NB4 (cell line): ENCODE measurements around the gene ARHGEF7.

Experiments
- DNase-seq: peaks from one replicate; pipeline ENCODE4 v3.0.0; 2010; ENCODE audit warnings: low read depth
- H3K4me3 ChIP-seq: one replicate; pipeline ENCODE4 v1.5.1; 2011; ENCODE audit warnings: mild to moderate bottlenecking, low read depth, low read length, moderate library complexity
- CTCF ChIP-seq: IDR thresholded peaks from one replicate; pipeline ENCODE4 v1.5.1; 2012; ENCODE audit warnings: low read depth, low read length
- MYC ChIP-seq: IDR thresholded peaks from 2 replicates; pipeline ENCODE4 v1.6.1; 2011; ENCODE audit warnings: low read depth, low read length
- POLR2A ChIP-seq: IDR thresholded peaks from 2 replicates; pipeline ENCODE4 v1.6.1; 2011; ENCODE audit warnings: mild to moderate bottlenecking; ENCODE audit not compliant: insufficient read length; ENCODE audit errors: extremely low read depth
- TF ChIP-seq, protein P1 (sequence below): IDR thresholded peaks from 2 replicates; pipeline ENCODE4 v1.6.1; 2011; ENCODE audit warnings: low read depth, low read length

Gene ARHGEF7

GRCh38 chr13:111291908-111292307 lies 176.8 kb downstream of the ARHGEF7 start:
- TF ChIP-seq, protein P1, sequence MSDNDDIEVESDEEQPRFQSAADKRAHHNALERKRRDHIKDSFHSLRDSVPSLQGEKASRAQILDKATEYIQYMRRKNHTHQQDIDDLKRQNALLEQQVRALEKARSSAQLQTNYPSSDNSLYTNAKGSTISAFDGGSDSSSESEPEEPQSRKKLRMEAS: no peak
- TF ChIP-seq CTCF: no peak
- TF ChIP-seq MYC: no peak
- TF ChIP-seq POLR2A: no peak
- no peak for DNase-seq
- H3K4me3 ChIP-seq: no peak overlapping the region

GRCh38 chr13:111292710-111293485 lies 177.8 kb downstream of the ARHGEF7 start:
- no peak overlapping the region for H3K4me3 ChIP-seq
- DNase-seq: no peak
- TF ChIP-seq CTCF: no peak

GRCh38 chr13:111295886-111296285 lies 180.8 kb downstream of the ARHGEF7 start:
- no peak for TF ChIP-seq POLR2A
- no peak for TF ChIP-seq MYC
- TF ChIP-seq, protein P1: no peak
- no peak for TF ChIP-seq CTCF
- no peak overlapping the region for H3K4me3 ChIP-seq
- no peak for DNase-seq

GRCh38 chr13:111296417-111296816 lies 181.3 kb downstream of the ARHGEF7 start:
- TF ChIP-seq MYC (no peak), CTCF (no peak), POLR2A (no peak)
- TF ChIP-seq, protein P1: no peak
- H3K4me3 ChIP-seq: no peak overlapping the region
- DNase-seq: no peak

DNA sequence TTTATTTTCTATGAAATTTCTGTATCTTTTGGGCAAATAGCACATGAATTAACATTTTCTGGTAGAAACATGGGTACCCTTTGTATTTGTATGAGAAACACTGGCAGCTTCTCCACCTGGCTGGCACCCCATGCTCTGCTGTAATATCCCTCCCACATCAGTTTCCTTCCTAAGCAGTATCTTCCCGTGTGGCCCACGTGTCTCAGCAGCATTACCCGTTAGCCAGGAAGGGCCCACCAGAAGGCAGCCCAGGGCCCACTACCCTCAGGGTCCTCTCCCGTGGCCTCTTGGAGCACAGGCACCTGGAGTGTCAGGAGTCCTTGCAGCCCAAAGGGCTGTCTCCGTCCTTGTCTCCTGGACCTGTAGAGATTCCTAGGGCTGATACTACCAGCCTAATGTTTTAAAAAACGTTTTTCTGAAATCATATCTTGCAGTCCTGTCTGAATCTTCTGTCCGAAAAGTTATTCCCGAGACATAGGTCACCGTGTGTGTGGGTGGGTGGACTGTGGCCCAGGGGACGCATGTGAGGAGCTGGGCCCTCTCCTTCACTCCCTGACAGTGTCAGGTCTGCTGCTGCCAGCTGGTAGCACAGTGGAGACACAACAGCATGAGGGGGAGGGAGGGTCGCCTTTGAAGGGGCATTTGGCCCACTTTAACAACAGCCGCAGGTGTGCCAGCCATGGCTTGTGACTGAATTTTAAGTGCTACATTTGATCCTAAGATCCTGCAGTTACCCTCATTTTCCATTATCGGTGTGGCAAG lies 183.3 kb downstream of the ARHGEF7 start:
- no peak for DNase-seq
- H3K4me3 ChIP-seq: no peak overlapping the region
- TF ChIP-seq CTCF (no peak), MYC (no peak), POLR2A (no peak)
- TF ChIP-seq, protein P1: no peak
